SU-DHL-6 (cell line): ENCODE results near the gene CEP170B.

Experiments used
- H2AFZ ChIP-seq: fragments of 200-600 bp; sonication (generic); 2 replicates; pipeline ENCODE4 v1.6.1; 2014; ENCODE audit warnings: low read depth, mild to moderate bottlenecking, moderate library complexity, mixed read lengths, antibody characterized with exemption, low read length; ENCODE audit not compliant: severe bottlenecking
- H3F3A ChIP-seq: fragments of 200-600 bp; shearing (Covaris generic); 2 replicates; pipeline ENCODE4 v1.6.0; 2016; ENCODE audit warnings: antibody characterized with exemption, mild to moderate bottlenecking; ENCODE audit not compliant: insufficient read depth
- H3K27ac ChIP-seq: fragments of 200-600 bp; sonication (generic); 2 replicates; pipeline ENCODE4 v1.5.1; 2016; ENCODE audit warnings: low read depth, mild to moderate bottlenecking, low read length, moderate library complexity, mixed read lengths
- H3K27me3 ChIP-seq: fragments of 200-600 bp; sonication (generic), shearing (Covaris generic); 2 replicates; pipeline ENCODE4 v1.6.0; 2014; ENCODE audit warnings: mild to moderate bottlenecking, low read length
- H3K36me3 ChIP-seq: fragments of 200-600 bp; sonication (generic); 2 replicates; pipeline ENCODE4 v1.6.1; 2014; ENCODE audit warnings: mild to moderate bottlenecking, low read length, mixed read lengths
- H3K4me2 ChIP-seq: fragments of 300-600, 200-600 bp; shearing (Covaris generic), sonication (generic); 2 replicates; pipeline ENCODE4 v1.6.0; 2014; ENCODE audit warnings: low read length, low read depth, mild to moderate bottlenecking; ENCODE audit not compliant: poor library complexity, severe bottlenecking
- H3K4me3 ChIP-seq: fragments of 200-600 bp; sonication (generic); 2 replicates; pipeline ENCODE4 v1.5.1; 2014; ENCODE audit warnings: antibody characterized with exemption, low read length, mild to moderate bottlenecking, mixed read lengths; ENCODE audit not compliant: insufficient read depth, poor library complexity, severe bottlenecking
- H3K79me2 ChIP-seq: fragments of 200-600 bp; sonication (generic); 2 replicates; pipeline ENCODE4 v1.6.1; 2014; ENCODE audit warnings: mild to moderate bottlenecking, low read length, moderate library complexity; ENCODE audit not compliant: insufficient read depth
- H3K9ac ChIP-seq: fragments of 200-600 bp; sonication (generic); 2 replicates; pipeline ENCODE4 v1.7.0; 2014; ENCODE audit warnings: mild to moderate bottlenecking, low read length
- H3K9me2 ChIP-seq: fragments of 200-600 bp; sonication (generic); replicated peaks from 2 replicates; pipeline ENCODE4 v1.6.1; 2014; ENCODE audit warnings: low read length; ENCODE audit not compliant: insufficient read depth
- H3K9me3 ChIP-seq: fragments of 200-600 bp; sonication (generic); 2 replicates; pipeline ENCODE4 v1.6.1; 2014; ENCODE audit warnings: low read length, mixed read lengths; ENCODE audit not compliant: insufficient read depth
- H4K20me1 ChIP-seq: fragments of 200-600 bp; sonication (generic); 2 replicates; pipeline ENCODE4 v1.6.1; 2014; ENCODE audit warnings: low read depth, mild to moderate bottlenecking, antibody characterized with exemption, low read length, moderate library complexity, mixed read lengths
- CTCF ChIP-seq: fragments of 200-600 bp; sonication (generic); IDR thresholded peaks from one replicate; pipeline ENCODE4 v1.5.1; 2017; ENCODE audit warnings: antibody characterized with exemption, mild to moderate bottlenecking, low read length, moderate library complexity; ENCODE audit not compliant: insufficient read depth, poor library complexity, severe bottlenecking
- EZH2phosphoT487 ChIP-seq: fragments of 200-600 bp; sonication (generic), shearing (Covaris generic); conservative IDR thresholded peaks from 2 replicates; pipeline ENCODE4 v1.6.1; 2018; ENCODE audit warnings: mild to moderate bottlenecking, antibody characterized with exemption, low read length, moderate library complexity, mixed read lengths

Gene CEP170B

GRCh38 chr14:104872469-104873341, 7.6 kb downstream of the CEP170B start:
- Histone ChIP-seq H2AFZ (no peak overlapping the region), H3K4me2 (no peak overlapping the region), H4K20me1 (no peaks in the 10 kb centered on the region), H3F3A (no peaks in the 10 kb centered on the region), H3K79me2 (no peaks in the 10 kb centered on the region), H3K9me2 (no peaks in the 10 kb centered on the region), H3K36me3 (no peaks in the 10 kb centered on the region), H3K9ac (no peak overlapping the region), H3K27me3 (no peaks in the 10 kb centered on the region), H3K27ac (no peak overlapping the region), H3K4me3 (no peak overlapping the region), H3K9me3 (no peaks in the 10 kb centered on the region)
- no peak for TF ChIP-seq EZH2phosphoT487
- TF ChIP-seq CTCF = no peak

DNA sequence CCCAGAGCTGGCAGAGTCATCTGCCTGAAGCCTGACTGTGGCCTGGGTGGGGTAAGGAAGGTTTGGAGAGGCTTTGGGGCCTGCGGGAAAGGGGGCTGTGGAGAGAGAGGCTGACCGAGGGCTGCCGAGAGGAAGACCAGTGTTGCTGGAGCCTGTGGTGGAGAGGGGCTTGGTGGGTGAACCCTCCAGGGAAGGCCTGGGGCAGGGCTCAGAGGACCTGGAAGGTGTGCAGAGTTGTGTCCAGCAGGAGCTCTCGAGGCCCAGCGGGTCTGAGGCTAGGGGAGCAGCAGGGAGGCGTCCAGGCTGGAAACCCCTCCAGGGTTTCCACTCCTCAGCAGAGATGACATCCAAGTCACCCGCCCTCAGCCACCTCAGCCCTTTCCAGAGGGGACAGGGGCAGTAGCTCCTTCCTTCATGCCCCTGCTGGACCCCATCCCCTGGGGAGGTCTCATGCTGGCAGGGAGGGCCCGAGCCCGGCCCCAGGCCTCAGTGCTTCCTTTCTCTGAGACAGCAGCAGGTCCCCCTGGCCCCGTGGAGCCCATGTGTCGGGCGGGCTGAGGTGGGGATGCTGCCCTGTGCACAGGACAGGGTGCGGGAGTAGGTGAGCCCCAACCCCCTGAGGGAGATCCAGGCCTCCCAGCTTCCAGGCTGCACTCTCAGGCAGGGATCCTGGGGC, 8.4 kb downstream of the CEP170B start:
- TF ChIP-seq CTCF = no peak
- no peak for TF ChIP-seq EZH2phosphoT487
- Histone ChIP-seq H3K9me3 (no peaks in the 10 kb centered on the region), H3K9me2 (no peaks in the 10 kb centered on the region), H3F3A (no peaks in the 10 kb centered on the region), H3K79me2 (no peaks in the 10 kb centered on the region), H4K20me1 (no peaks in the 10 kb centered on the region), H3K27me3 (no peaks in the 10 kb centered on the region), H2AFZ (no peak overlapping the region), H3K4me2 (no peak overlapping the region), H3K27ac (no peak overlapping the region), H3K4me3 (no peak overlapping the region), H3K9ac (no peak overlapping the region), H3K36me3 (no peaks in the 10 kb centered on the region)

GRCh38 chr14:104874110-104874531, 9.1 kb downstream of the CEP170B start:
- TF ChIP-seq EZH2phosphoT487 = no peak
- no peak for TF ChIP-seq CTCF
- Histone ChIP-seq H3F3A (no peaks in the 10 kb centered on the region), H3K4me3 (no peak overlapping the region), H3K36me3 (no peaks in the 10 kb centered on the region), H2AFZ (no peak overlapping the region), H3K9me2 (no peaks in the 10 kb centered on the region), H4K20me1 (no peaks in the 10 kb centered on the region), H3K4me2 (no peak overlapping the region), H3K9me3 (no peaks in the 10 kb centered on the region), H3K79me2 (no peaks in the 10 kb centered on the region), H3K27ac (no peak overlapping the region), H3K9ac (no peak overlapping the region), H3K27me3 (no peaks in the 10 kb centered on the region)
